SU-DHL-6 (cell line): Measurements from ENCODE around the gene HABP4.

Experiments used
- CTCF ChIP-seq: fragments of 200-600 bp; sonication (generic); IDR thresholded peaks from one replicate; pipeline ENCODE4 v1.5.1; 2017; ENCODE audit warnings: antibody characterized with exemption, mild to moderate bottlenecking, low read length, moderate library complexity; ENCODE audit not compliant: insufficient read depth, poor library complexity, severe bottlenecking
- EZH2phosphoT487 ChIP-seq: fragments of 200-600 bp; sonication (generic), shearing (Covaris generic); conservative IDR thresholded peaks from 2 replicates; pipeline ENCODE4 v1.6.1; 2018; ENCODE audit warnings: mild to moderate bottlenecking, antibody characterized with exemption, low read length, moderate library complexity, mixed read lengths

GRCh38 chr9:96413302-96414221 is 36.4 kb upstream of the HABP4 start:
- TF ChIP-seq CTCF = no peak
- no peak for TF ChIP-seq EZH2phosphoT487
